Hepatocyte (in vitro differentiated cells): ENCODE measurements around the gene FAM174C.

Experiments used
- EZH2 ChIP-seq: fragments of 200-600 bp; sonication (generic); IDR thresholded peaks from 2 replicates; pipeline ENCODE4 v1.6.1; 2016; ENCODE audit warnings: antibody characterized with exemption, mild to moderate bottlenecking, borderline replicate concordance
- EZH2phosphoT487 ChIP-seq: fragments of 200-600 bp; sonication (generic); IDR thresholded peaks from one replicate; pipeline ENCODE4 v1.6.1; 2018; ENCODE audit warnings: antibody characterized with exemption, mild to moderate bottlenecking, low read depth, moderate library complexity; ENCODE audit not compliant: unreplicated experiment, severe bottlenecking
- TF ChIP-seq, protein P1 (sequence below): fragments of 200-600 bp; sonication (generic); IDR thresholded peaks from 2 replicates; pipeline ENCODE4 v1.5.1; 2016; ENCODE audit warnings: antibody characterized with exemption, mild to moderate bottlenecking; ENCODE audit not compliant: poor library complexity

- TF ChIP-seq, protein P1, sequence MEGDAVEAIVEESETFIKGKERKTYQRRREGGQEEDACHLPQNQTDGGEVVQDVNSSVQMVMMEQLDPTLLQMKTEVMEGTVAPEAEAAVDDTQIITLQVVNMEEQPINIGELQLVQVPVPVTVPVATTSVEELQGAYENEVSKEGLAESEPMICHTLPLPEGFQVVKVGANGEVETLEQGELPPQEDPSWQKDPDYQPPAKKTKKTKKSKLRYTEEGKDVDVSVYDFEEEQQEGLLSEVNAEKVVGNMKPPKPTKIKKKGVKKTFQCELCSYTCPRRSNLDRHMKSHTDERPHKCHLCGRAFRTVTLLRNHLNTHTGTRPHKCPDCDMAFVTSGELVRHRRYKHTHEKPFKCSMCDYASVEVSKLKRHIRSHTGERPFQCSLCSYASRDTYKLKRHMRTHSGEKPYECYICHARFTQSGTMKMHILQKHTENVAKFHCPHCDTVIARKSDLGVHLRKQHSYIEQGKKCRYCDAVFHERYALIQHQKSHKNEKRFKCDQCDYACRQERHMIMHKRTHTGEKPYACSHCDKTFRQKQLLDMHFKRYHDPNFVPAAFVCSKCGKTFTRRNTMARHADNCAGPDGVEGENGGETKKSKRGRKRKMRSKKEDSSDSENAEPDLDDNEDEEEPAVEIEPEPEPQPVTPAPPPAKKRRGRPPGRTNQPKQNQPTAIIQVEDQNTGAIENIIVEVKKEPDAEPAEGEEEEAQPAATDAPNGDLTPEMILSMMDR: no peak
- TF ChIP-seq EZH2 (no peak), EZH2phosphoT487 (no peak)
These were observed 12.7 kb upstream of the FAM174C start for GRCh38 chr19:1262623-1263123.
